Astrocyte (in vitro differentiated cells and primary cell): ENCODE results near the gene LRPPRC.

Source experiments
- EZH2 ChIP-seq: IDR thresholded peaks from 2 replicates; pipeline ENCODE4 v1.6.1; 2012; ENCODE audit warnings: mild to moderate bottlenecking, low read length, inconsistent platforms; ENCODE audit not compliant: insufficient read depth
- TF ChIP-seq, protein P1 (sequence below): IDR thresholded peaks from 2 replicates; pipeline ENCODE4 v1.5.1; 2011; ENCODE audit warnings: low read depth, mild to moderate bottlenecking, inconsistent platforms, low read length, moderate library complexity; ENCODE audit not compliant: insufficient read depth

- TF ChIP-seq, protein P1, sequence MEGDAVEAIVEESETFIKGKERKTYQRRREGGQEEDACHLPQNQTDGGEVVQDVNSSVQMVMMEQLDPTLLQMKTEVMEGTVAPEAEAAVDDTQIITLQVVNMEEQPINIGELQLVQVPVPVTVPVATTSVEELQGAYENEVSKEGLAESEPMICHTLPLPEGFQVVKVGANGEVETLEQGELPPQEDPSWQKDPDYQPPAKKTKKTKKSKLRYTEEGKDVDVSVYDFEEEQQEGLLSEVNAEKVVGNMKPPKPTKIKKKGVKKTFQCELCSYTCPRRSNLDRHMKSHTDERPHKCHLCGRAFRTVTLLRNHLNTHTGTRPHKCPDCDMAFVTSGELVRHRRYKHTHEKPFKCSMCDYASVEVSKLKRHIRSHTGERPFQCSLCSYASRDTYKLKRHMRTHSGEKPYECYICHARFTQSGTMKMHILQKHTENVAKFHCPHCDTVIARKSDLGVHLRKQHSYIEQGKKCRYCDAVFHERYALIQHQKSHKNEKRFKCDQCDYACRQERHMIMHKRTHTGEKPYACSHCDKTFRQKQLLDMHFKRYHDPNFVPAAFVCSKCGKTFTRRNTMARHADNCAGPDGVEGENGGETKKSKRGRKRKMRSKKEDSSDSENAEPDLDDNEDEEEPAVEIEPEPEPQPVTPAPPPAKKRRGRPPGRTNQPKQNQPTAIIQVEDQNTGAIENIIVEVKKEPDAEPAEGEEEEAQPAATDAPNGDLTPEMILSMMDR: no peak
- TF ChIP-seq EZH2: no peak
Observed at GRCh38 chr2:43840965-43841364, 154.8 kb downstream of the LRPPRC start.
